A549 treated with GW870086 at 1 μM for 4 hours (cell line): ENCODE measurements around the gene EDARADD. TPM values are rescaled to one million over a fixed set of nuclear protein-coding genes. Genes with fewer than 3 reads are reported as not detected.

Source experiments
- total RNA-seq: library from RNA; stranded (reverse); fragments of 200-300 nt; extraction: Qiagen RNA extraction; gene quantifications from 5 replicates; pipeline ENCODE4 v1.2.3, GENCODE V29; 2022; ENCODE audit warnings: low read depth

EDARADD gene
- 3.2 to 3.6 TPM (median 3.4 TPM) in 5 replicates for total RNA-seq

GRCh38 chr1:236393681-236394481 is at the start of gene EDARADD:
Gene EDARADD, plus strand, starts transcription at chr1:236394286. Its CDS starts 159 bp downstream, at chr1:236394445.

DNA sequence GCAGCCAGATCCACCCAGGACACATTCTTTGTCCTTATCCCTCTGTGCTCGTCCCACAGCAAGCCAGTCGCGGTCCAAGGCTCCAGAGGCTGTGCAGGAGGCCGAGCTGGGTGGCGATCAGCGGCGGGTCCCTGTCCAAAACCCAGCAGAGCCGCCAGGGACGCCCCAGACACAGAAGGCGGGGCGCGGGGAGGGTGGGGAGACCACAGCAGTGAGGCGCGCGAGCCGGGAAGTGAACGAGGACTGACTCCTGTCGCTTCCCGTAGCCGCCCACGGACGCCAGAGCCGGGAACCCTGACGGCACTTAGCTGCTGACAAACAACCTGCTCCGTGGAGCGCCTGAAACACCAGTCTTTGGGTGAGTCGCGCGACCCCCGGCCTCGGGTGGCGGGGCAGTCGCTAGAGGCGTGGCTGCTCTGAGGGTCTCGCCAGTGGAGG is 129.6 kb downstream of the EDARADD start, which contains the start of gene LGALS8:
Gene LGALS8, plus strand, starts transcription at position 279 of the 438 bp plus-strand sequence. CDS start 2,089 bp downstream, outside the sequence.

Other genes with a start within 250 kb of the EDARADD start
- 2.0 to 4.6 TPM (median 3.1 TPM) in 5 replicates for gene ERO1B, start 112.3 kb upstream of the EDARADD start, total RNA-seq
- gene LGALS8, start 129.7 kb downstream of the EDARADD start, total RNA-seq: 29.0 to 44.1 TPM (median 33.9 TPM) in 5 replicates
- 20.8 to 29.9 TPM (median 25.9 TPM) in 5 replicates for gene HEATR1, start 210.2 kb downstream of the EDARADD start, total RNA-seq